A673 (cell line): ENCODE results near the gene C7orf25.

ENCODE experiments used
- CTCF ChIP-seq: fragments of 300-800, 200-600 bp; sonication (generic); conservative IDR thresholded peaks from 2 replicates; pipeline ENCODE4 v1.5.1; 2017; ENCODE audit warnings: low read depth, mild to moderate bottlenecking, antibody characterized with exemption, low read length, moderate library complexity, mixed read lengths
- EZH2 ChIP-seq: fragments of 200-600 bp; sonication (generic); IDR thresholded peaks from 2 replicates; pipeline ENCODE4 v1.6.1; 2017; ENCODE audit warnings: borderline replicate concordance, low read depth, mild to moderate bottlenecking, mixed read lengths, antibody characterized with exemption, low read length; ENCODE audit not compliant: poor library complexity, severe bottlenecking

- TF ChIP-seq EZH2, result no peak
- no peak for TF ChIP-seq CTCF
Measured at GRCh38 chr7:42926204-42926603, 14.3 kb upstream of the C7orf25 start.
